Lower lobe of right lung (tissue), 2 donors: Measurements from ENCODE around the gene PCDHGC5. TPM values are rescaled to one million over a fixed set of nuclear protein-coding genes. Genes with fewer than 3 reads are reported as not detected.
A peak's percentile ranks its signal among the peaks of the same experiment; 100 is the strongest.

Experiments used
- ATAC-seq, 2 donors: fragments of 200-7000 bp; cut with Tn5 transposase; one replicate each; pipeline ENCODE4 v1.9.1; 2020 to 2022; ENCODE audit warnings: mild to moderate bottlenecking in 2 of 2, moderate library complexity in 2 of 2
- DNase-seq: peaks from one replicate; pipeline ENCODE4 v3.0.0-alpha.2; 2020
- H3K27ac ChIP-seq: fragments of 200-600 bp; one replicate; pipeline ENCODE4 v1.8.0; 2022
- H3K27me3 ChIP-seq: fragments of 200-600 bp; one replicate; pipeline ENCODE4 v1.8.0; 2022; ENCODE audit warnings: low read depth
- H3K36me3 ChIP-seq: fragments of 200-600 bp; one replicate; pipeline ENCODE4 v1.8.0; 2022; ENCODE audit warnings: mild to moderate bottlenecking
- H3K4me1 ChIP-seq: fragments of 200-600 bp; one replicate; pipeline ENCODE4 v1.8.0; 2022
- H3K4me3 ChIP-seq: fragments of 200-600 bp; one replicate; pipeline ENCODE4 v1.8.0; 2022; ENCODE audit warnings: mild to moderate bottlenecking
- H3K9me3 ChIP-seq: fragments of 200-600 bp; one replicate; pipeline ENCODE4 v1.8.0; 2022
- intact Hi-C: fragments of 100-400 bp; cut with DNase I; formaldehyde crosslinking; loops from one replicate; pipeline ENCODE4 v1.11.0; 2022
- total RNA-seq: library from RNA; stranded (reverse); fragmentation: NEBNext Ultra II Directional; extraction: Animal tissue kit (Norgen Biotek cat#: 25700); gene quantifications from one replicate; pipeline ENCODE4 v1.2.1, GENCODE V29; 2021
- TF ChIP-seq, protein P1 (sequence below): fragments of 200-600 bp; IDR thresholded peaks from one replicate; pipeline ENCODE4 v1.8.0; 2022; ENCODE audit warnings: antibody characterized with exemption, mild to moderate bottlenecking
- donor health status: DM: no; HTN: yes; CAD: no; lungs with severe emphysema.

PCDHGC5 gene
- total RNA-seq, 1 donor from 2014 or later: 1.8 TPM

GRCh38 chr5:141491323-141492167 is 2.7 kb downstream of the PCDHGC5 start:
- no peak for DNase-seq

DNA sequence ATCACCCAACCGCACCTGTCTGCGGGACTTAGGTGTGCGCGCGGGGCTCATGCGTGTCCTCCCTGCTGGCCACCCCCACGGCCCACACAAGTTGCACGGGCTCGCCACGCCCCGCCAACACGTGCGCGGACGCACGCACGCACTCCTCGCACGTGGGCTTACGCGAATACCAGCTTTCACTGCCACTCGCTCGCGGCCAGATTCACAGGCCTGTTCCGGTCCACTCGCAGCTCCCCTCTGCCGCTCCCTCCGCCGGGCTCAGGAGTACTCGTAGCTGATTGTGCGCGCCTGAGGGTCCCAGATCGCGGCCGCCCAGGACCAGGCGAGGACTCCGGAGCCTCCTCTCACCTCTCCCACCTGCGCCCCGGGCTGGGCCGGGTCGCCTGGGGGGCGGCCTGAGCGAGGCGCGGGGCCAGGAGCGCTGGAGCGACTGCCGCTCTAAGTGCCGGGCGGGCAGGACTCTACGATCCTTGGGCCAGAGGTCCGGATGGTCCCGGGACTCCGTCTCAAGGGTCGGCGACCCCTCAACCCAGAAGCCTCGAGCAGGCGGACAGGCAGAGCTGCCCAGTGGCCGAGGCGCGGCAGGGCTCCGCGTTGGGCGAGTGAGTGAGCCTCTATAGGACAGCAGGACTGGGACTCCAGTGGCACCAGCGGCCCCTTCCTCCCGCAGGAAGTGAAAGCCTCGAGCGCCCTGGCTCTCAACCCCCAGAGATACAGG is 3.4 kb downstream of the PCDHGC5 start:
- H3K4me3 ChIP-seq: peak overlapping the region; percentile 32
- no peak for DNase-seq
- intact Hi-C loops: no loop called here
- H3K9me3 ChIP-seq: no peaks in the 10 kb centered on the region
- TF ChIP-seq, protein P1, sequence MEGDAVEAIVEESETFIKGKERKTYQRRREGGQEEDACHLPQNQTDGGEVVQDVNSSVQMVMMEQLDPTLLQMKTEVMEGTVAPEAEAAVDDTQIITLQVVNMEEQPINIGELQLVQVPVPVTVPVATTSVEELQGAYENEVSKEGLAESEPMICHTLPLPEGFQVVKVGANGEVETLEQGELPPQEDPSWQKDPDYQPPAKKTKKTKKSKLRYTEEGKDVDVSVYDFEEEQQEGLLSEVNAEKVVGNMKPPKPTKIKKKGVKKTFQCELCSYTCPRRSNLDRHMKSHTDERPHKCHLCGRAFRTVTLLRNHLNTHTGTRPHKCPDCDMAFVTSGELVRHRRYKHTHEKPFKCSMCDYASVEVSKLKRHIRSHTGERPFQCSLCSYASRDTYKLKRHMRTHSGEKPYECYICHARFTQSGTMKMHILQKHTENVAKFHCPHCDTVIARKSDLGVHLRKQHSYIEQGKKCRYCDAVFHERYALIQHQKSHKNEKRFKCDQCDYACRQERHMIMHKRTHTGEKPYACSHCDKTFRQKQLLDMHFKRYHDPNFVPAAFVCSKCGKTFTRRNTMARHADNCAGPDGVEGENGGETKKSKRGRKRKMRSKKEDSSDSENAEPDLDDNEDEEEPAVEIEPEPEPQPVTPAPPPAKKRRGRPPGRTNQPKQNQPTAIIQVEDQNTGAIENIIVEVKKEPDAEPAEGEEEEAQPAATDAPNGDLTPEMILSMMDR: no peak
- peaks cover 24% of the 10 kb centered on the region for H3K27me3 ChIP-seq
- H3K4me1 ChIP-seq: peaks cover 18% of the 10 kb centered on the region
- H3K36me3 ChIP-seq: peaks cover 19% of the 10 kb centered on the region
- peak; percentile 35 to 40 for ATAC-seq
- no peak overlapping the region for H3K27ac ChIP-seq

More at GRCh38 chr5:141491323-141492167, 2.7 kb downstream of the PCDHGC5 start:
- no peaks in the 10 kb centered on the region for H3K9me3 ChIP-seq
- intact Hi-C loops: no loop called here
- H3K4me3 ChIP-seq: peak overlapping the region; percentile 32
- TF ChIP-seq, protein P1: no peak
- H3K27ac ChIP-seq: no peak overlapping the region
- peaks cover 18% of the 10 kb centered on the region for H3K4me1 ChIP-seq
- peaks cover 21% of the 10 kb centered on the region for H3K36me3 ChIP-seq
- H3K27me3 ChIP-seq: peaks cover 24% of the 10 kb centered on the region
- ATAC-seq: no peak

- Histone ChIP-seq H3K27ac (no peak overlapping the region), H3K27me3 (peaks cover 24% of the 10 kb centered on the region), H3K36me3 (peaks cover 15% of the 10 kb centered on the region), H3K9me3 (no peaks in the 10 kb centered on the region), H3K4me1 (peaks cover 18% of the 10 kb centered on the region), H3K4me3 (no peak overlapping the region)
- DNase-seq: no peak
- no peak for ATAC-seq
- TF ChIP-seq, protein P1: no peak
- intact Hi-C loops: no loop called here
Observed at GRCh38 chr5:141493500-141494422, 4.9 kb downstream of the PCDHGC5 start.

DNA sequence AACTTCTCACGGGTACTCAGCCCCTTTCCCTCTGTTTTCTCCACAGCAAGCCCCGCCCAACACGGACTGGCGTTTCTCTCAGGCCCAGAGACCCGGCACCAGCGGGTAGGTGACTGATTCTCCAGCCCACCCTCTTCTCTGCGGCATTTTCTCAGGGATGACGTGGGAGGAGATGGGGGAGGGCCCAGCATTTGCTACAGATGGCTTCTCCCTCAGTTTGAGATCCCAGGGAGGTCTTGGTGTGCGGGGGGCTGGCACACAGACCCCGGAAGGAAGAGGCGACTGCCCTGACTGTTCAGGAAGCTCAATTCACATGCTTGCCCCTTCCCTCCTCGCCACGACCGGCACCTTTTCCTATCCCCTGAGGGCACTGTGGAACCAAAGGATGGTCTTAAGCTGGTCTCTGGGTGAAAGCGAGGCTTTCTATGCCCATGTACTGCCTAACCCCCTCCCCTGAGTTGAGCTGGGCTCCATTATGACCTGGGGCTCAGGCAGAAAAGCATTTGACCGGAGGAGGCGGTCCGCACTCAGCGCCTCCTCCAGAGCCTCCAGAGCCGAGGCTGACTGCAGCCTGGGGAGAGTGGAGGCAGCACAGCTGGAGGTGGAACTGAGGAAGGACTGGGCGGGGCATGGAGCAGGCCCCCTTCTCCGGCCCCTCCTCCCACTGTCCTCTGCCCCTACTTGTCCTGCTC is 6.0 kb downstream of the PCDHGC5 start:
- ATAC-seq (no peak), DNase-seq (no peak)
- peaks cover 18% of the 10 kb centered on the region for H3K4me1 ChIP-seq
- H3K27ac ChIP-seq: peak overlapping the region; percentile 52
- no peak overlapping the region for H3K4me3 ChIP-seq
- peaks cover 24% of the 10 kb centered on the region for H3K27me3 ChIP-seq
- peaks cover 15% of the 10 kb centered on the region for H3K36me3 ChIP-seq
- intact Hi-C loops: no loop called here
- no peaks in the 10 kb centered on the region for H3K9me3 ChIP-seq
- TF ChIP-seq, protein P1: no peak

DNA sequence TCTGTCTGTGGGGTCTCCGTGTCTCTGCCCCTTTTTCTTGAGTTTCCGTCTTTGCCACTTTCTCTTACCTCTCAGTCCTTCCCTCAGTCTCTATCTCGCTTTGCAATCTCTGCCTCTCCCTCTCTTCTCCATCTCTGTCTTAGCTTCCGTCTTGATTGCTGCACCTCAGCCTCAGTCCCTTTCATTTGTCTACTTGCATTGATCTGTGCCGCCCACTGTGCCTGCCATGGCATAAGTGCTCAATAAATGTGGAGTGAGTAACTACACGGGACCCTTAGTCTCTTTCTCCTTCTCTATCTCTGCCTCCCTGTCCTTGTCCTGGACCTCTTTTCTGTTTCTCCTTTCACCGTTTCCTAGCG is 6.6 kb downstream of the PCDHGC5 start:
- intact Hi-C loops: no loop called here
- H3K27me3 ChIP-seq: peaks cover 23% of the 10 kb centered on the region
- ATAC-seq: no peak
- peaks cover 15% of the 10 kb centered on the region for H3K36me3 ChIP-seq
- H3K27ac ChIP-seq: peak overlapping the region; percentile 52
- TF ChIP-seq, protein P1: no peak
- no peak for DNase-seq
- no peaks in the 10 kb centered on the region for H3K9me3 ChIP-seq
- H3K4me1 ChIP-seq: peaks cover 18% of the 10 kb centered on the region
- no peak overlapping the region for H3K4me3 ChIP-seq
